Mucosa of rectum (tissue), 2 donors: Measurements from ENCODE around the gene LSM14A.
"Not testable (repeated sequence)": the region's sequence is repeated elsewhere in the genome, so short reads cannot be mapped to it uniquely, and the experiment has no call there.

Experiments
- H3K27ac ChIP-seq, 2 donors: one replicate each; pipeline ENCODE4 v1.7.0; 2013; ENCODE audit warnings: inconsistent platforms in 2 of 2, low read depth in 2 of 2, low read length in 2 of 2
- H3K27me3 ChIP-seq, 2 donors: one replicate each; pipeline ENCODE4 v1.7.0; 2013; ENCODE audit warnings: low read length in 2 of 2; ENCODE audit not compliant: control insufficient read depth in 2 of 2, insufficient read depth in 2 of 2
- H3K36me3 ChIP-seq, 2 donors: one replicate each; pipeline ENCODE4 v1.7.0; 2013; ENCODE audit warnings: low read length in 2 of 2; ENCODE audit not compliant: control insufficient read depth in 2 of 2, insufficient read depth in 2 of 2
- H3K4me1 ChIP-seq, 2 donors: one replicate each; pipeline ENCODE4 v1.7.0; 2013; ENCODE audit warnings: low read length in 2 of 2, mild to moderate bottlenecking in 1 of 2; ENCODE audit not compliant: control insufficient read depth in 2 of 2, insufficient read depth in 2 of 2
- H3K4me3 ChIP-seq, 2 donors: one replicate each; pipeline ENCODE4 v1.7.0; 2013; ENCODE audit warnings: low read length in 2 of 2
- H3K9ac ChIP-seq, 2 donors: one replicate each; pipeline ENCODE4 v1.7.0; 2013; ENCODE audit warnings: low read length in 2 of 2, low read depth in 1 of 2, mild to moderate bottlenecking in 1 of 2
- H3K9me3 ChIP-seq, 2 donors: one replicate each; pipeline ENCODE4 v1.7.0; 2013; ENCODE audit warnings: low read length in 2 of 2; ENCODE audit not compliant: control insufficient read depth in 2 of 2
- donor health status: healthy.
- donor health status: Normal muscosa, but diverticular disease.

The LSM14A gene

DNA sequence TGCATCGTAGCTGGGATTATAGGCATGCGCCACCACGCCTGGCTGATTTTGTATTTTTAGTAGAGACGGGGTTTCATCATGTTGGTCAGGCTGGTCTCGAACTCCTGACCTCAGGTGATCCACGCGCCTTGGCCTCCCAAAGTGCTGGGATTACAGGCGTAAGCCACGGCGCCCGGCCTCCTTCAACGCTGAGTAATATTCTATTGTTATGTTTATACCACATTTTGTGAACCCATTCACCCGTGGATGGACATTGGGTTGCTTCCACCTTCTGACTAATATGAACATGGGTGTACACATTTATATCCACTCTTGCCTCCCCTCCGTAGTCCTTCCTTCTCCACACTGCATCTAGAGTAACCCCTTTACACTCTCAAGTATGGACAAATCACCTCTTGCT is 80.9 kb downstream of the LSM14A start:
- H3K9ac ChIP-seq, H3K4me1 ChIP-seq, H3K27ac ChIP-seq, H3K36me3 ChIP-seq, H3K27me3 ChIP-seq, H3K9me3 ChIP-seq, H3K4me3 ChIP-seq: not testable (repeated sequence)

DNA sequence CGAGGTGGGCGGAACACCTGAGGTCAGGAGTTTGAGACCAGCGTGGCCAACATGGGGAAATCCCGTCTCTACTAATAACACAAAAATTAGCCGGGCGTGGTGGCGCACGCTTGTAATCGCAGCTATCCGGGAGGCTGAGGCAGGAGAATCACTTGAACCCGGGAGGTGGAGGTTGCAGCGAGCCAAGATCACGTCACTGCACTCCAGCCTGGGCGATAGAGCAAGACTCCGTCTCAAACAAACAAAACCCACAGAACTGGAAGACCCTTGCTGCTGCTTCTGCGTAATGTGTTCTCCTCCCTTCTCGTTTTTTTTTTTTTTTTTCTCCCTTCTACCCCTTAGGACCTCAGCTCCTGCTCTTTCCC is 81.4 kb downstream of the LSM14A start:
- peak overlapping the region; percentile 90 for H3K27ac ChIP-seq
- H3K4me3 ChIP-seq = peak overlapping the region; percentile 73 to 89

DNA sequence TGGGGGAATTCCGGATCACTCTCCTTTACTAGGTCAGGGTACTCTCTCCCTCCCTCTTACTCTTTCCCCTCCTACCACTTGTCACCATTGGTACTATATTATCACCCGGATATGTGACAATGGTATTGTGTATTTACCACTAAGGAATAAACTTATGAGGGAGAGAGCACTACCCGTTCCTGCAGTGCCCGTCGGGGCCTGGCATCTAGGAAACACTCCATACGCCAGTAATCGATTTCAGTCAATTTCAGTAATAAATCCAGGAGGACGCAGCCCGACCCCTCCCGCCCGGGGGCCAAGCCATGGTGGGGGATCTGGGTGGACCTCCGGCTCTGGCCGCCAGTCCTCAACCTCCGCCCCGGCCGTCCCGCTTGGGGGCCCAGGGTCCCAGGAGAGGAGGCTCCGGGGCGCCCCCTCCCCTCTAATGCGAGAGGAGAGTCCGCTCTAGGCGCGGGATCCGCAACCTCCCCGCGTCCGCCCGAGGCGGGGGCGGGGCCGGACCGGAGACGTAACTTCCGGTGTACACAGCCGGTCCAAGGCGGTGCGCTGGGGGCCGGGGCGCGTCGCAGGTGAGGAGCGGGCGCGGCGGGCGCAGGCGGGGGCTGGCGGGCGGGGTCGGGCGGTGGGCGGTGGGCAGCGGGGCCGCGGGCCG is 81.9 kb downstream of the LSM14A start, which contains the start of gene GARRE1:
GARRE1 (plus strand) TSS at position 509 of the 652 bp plus-strand sequence. CDS start 45,920 bp downstream, outside the sequence.
- Histone ChIP-seq H3K27me3 (no peaks in the 10 kb centered on the region), H3K4me3 (peak within 1 kb of the TSS; percentile 81 to 89), H3K9me3 (no peaks in the 10 kb centered on the region), H3K9ac (peak within 1 kb of the TSS; percentile 73 to 95), H3K4me1 (peaks cover 6 to 12% of the 10 kb centered on the region in 2 donors), H3K27ac (peak within 1 kb of the TSS; percentile 90), H3K36me3 (no peaks in the 10 kb centered on the region)

More for the DNA sequence above, 81.4 kb downstream of the LSM14A start:
- not testable (repeated sequence) for H3K27me3 ChIP-seq, H3K36me3 ChIP-seq, H3K4me1 ChIP-seq, H3K9me3 ChIP-seq
- peak overlapping the region; percentile 73 to 95 for H3K9ac ChIP-seq

DNA sequence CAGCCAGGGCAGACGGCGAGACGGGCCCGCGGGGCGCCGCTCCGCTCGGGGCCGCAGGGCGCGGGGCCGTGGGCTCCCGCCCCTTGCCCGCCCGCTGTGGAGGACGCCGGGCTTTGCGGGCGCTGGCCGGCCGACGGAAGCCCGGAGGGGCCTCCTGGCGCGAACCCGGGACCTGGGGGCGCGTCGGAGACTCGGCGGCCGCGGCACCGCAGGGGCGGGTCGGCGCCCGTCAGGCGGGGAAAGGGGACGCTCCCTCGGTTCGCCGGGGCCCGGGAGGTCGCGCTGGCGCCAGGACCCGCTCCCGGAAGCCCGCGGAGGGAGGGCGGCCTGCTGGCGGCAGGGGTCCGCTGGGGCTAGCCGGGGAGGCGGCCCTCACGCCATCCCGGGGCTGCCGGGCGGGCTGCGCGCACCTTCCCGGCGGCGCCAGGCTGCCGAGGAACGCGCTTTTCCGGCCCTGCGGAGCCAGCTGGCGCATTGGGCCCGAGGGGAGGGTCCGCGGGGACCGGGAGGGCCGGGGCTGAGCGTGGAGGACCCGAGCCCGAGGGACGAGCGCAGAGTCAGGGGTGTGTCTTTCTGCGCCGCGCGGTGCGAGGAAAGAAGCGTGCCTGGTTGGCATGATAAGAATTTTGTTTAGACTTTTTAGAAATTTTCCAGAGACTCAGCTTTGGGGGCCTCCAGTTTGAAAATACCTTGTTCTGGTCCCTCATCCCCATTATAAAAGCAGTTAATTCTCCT is 82.6 kb downstream of the LSM14A start:
- peak overlapping the region; percentile 81 to 89 for H3K4me3 ChIP-seq
- peak overlapping the region; percentile 72 to 95 for H3K9ac ChIP-seq
- peak overlapping the region; percentile 68 to 70 for H3K27ac ChIP-seq
- no peaks in the 10 kb centered on the region for H3K9me3 ChIP-seq
- H3K4me1 ChIP-seq = peaks cover 12 to 17% of the 10 kb centered on the region in 2 donors
- H3K27me3 ChIP-seq = no peaks in the 10 kb centered on the region
- no peaks in the 10 kb centered on the region for H3K36me3 ChIP-seq

DNA sequence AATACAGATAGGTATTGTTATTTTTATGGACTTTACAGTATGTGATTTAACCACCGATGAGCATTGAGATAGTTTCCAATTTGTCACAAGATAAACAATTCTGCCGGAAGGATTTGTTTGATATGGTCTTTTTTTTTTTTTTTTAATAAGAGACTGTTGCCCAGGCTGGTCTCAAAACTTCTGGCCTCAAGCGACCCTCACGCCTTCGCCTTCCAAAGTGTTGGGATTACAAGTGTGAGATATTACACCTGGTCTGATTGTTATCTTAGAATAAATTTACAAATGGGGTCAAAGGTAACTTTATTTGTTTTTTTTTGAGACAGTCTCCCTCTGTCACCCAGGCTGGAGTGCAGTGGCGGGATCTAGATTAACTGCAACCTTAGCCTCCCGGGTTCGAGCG is 83.2 kb downstream of the LSM14A start:
- Histone ChIP-seq H3K9me3 (no peaks in the 10 kb centered on the region), H3K4me3 (peak overlapping the region; percentile 81 to 89), H3K9ac (peak overlapping the region; percentile 72 to 95), H3K4me1 (peaks cover 13 to 18% of the 10 kb centered on the region in 2 donors), H3K27ac (no peak overlapping the region), H3K36me3 (no peaks in the 10 kb centered on the region), H3K27me3 (no peaks in the 10 kb centered on the region)

DNA sequence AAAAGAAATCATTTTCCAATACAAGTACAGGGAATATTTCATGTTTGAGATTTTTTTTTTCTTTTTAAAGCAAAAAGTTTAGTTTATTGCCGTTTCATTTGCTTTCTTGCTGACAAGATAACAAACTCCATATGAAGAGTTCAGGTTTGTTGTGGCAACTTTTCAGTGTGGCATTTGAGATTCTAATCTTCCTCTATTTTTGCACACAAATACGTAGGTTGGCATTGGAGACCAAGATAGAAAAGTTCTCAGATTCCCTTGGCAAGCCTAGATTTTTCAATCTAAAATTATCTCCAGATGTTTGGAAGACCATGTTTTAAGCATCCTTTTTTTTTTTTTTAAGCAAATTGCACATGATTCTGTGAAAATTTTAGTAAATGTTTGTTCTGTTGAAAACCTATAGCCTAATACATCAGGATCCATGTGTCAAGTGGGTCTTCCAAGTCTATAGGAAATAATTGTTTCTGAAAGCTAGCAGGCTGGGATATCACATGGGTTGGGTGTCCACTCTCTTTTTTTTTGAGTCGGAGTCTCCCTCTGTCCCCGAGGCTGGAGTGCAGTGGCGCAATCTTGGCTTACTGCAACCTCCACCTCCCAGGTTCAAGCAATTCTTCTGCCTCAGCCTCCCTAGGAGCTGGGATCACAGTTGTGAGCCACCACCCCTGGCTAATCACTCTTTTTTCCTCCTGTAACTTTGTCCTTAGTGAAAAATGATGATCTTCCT is 84.7 kb downstream of the LSM14A start:
- H3K9ac ChIP-seq = no peak overlapping the region
- H3K9me3 ChIP-seq = no peaks in the 10 kb centered on the region
- H3K27ac ChIP-seq = no peak overlapping the region
- H3K4me3 ChIP-seq = no peak overlapping the region
- peaks cover 15 to 18% of the 10 kb centered on the region in 2 donors for H3K4me1 ChIP-seq
- no peaks in the 10 kb centered on the region for H3K36me3 ChIP-seq
- H3K27me3 ChIP-seq = no peaks in the 10 kb centered on the region

DNA sequence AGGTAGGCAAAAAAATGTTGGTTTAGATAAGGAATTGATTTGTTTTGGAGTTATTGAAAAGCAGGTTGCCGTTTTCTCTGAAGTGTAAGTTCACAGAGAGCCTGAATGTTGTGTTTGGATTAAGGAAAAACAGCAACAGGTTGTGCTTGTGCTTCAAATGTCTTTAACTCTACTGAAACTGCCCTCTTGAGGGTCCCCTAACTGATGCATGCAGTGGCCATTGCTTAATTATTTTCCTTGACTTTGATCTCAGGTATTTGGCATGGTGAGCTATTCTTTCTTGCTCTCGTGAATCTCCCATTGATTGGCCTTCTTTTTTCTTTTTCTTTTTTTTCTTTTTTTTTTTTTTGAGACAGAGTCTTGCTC is 85.2 kb downstream of the LSM14A start:
- no peak overlapping the region for H3K4me3 ChIP-seq
- no peak overlapping the region for H3K9ac ChIP-seq
- H3K27me3 ChIP-seq = no peaks in the 10 kb centered on the region
- no peaks in the 10 kb centered on the region for H3K9me3 ChIP-seq
- no peaks in the 10 kb centered on the region for H3K36me3 ChIP-seq
- H3K27ac ChIP-seq = no peak overlapping the region
- H3K4me1 ChIP-seq = peaks cover 15 to 18% of the 10 kb centered on the region in 2 donors

DNA sequence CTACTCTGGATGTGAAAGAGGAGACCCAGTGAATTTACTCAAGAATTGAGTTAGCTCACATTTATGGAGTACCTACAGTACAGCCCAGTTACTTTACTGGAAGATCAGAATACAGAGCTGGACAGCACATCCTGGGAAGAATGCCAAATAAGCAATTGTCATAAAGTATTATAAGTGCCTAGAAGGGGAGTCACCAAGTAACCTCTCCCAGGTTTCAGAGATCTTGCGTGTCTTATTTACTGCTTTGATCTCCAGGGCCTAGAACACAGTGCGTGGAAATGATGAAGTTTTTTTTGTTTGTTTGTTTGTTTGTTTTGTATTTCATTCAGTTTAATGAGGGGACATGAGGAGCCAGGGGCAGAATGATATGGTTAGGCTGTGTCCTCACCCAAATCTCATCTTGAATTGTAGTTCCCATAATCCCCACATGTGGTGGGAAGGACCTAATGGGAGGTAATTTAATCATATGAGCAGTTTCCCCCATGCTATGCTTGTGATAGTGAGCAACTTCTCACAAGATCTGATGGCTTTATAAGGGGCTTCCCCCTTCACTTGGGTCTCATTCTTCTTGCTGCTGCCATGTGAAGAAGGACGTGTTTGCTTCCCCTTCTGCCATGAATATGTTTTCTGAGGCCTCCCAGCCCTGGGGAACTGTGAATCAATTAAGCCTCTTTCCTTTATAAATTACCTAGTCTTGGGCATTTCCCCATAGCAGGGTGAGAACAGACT is 87.2 kb downstream of the LSM14A start:
- no peak overlapping the region for H3K9ac ChIP-seq
- no peak overlapping the region for H3K4me3 ChIP-seq
- no peaks in the 10 kb centered on the region for H3K9me3 ChIP-seq
- H3K4me1 ChIP-seq = peaks cover 15% of the 10 kb centered on the region in 2 donors
- H3K36me3 ChIP-seq = no peaks in the 10 kb centered on the region
- no peaks in the 10 kb centered on the region for H3K27me3 ChIP-seq
- no peak overlapping the region for H3K27ac ChIP-seq

DNA sequence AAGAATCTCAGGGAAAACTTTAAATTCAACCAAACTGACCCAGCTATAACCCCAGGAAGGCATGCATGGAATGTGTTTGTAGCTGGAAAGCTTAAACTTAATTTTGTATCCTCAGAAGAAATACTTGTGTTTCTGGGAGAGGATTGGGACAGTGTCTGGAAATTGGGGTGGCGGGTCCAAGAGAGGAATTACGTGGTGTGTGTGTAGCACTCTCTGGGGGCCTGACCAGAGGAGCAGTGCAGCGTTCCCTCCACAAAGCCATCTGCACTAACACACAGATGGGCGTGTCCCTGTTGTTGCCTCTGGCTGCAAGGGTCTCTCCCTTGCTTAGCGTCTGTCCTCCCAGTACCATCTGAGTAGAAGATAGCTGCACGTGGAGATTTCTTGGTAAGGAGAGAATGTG is 88.5 kb downstream of the LSM14A start:
- H3K9me3 ChIP-seq = no peaks in the 10 kb centered on the region
- no peak overlapping the region for H3K27ac ChIP-seq
- no peak overlapping the region for H3K9ac ChIP-seq
- H3K4me3 ChIP-seq = no peak overlapping the region
- peaks cover 9% of the 10 kb centered on the region in 2 donors for H3K4me1 ChIP-seq
- no peaks in the 10 kb centered on the region for H3K27me3 ChIP-seq
- H3K36me3 ChIP-seq = peaks cover 3% of the 10 kb centered on the region in 2 donors
